Stimulated activated CD8-positive, alpha-beta memory T cell treated with anti-CD3 and anti-CD28 coated beads, Interleukin-4, amount 100 ng/mL, for 4 hours (primary cell): Measurements from ENCODE around the gene TENT4A.

Experiments used
- DNase-seq, 2 donors: peaks; one replicate each; pipeline ENCODE4 v3.0.0-alpha.2; 2020; ENCODE audit warnings: low read depth in 2 of 2, low spot score in 1 of 2

Gene TENT4A

DNA sequence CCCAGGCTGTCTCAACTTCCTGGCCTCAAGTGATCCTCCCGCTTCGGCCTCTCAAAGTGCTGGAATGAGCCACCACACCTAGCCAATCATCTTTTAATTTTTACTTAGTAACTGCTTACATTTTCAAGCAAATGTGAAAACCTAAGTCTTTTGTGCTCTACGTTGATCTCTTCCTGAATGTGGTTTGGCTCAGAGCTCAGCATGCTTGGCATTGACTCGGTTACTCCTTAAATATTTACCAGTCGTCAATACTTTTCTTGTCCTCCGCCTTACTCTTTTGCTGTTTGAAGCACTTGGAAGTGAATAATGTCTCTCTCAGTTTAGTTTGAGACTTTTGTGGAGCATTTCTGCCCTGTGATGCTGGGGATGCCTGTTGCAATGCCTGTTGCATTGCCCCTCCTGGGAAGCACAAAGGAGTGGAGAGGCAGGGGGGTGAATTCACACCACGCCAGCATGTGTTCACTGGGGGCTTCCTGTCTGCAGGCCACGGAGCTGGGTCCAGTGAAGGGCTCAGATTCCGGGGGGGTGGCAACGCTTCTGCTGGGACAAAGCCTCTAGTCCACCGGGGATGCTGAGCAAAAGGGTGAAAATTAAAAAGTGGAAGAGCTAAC, 13.1 kb upstream of the TENT4A start:
- no peak for DNase-seq

DNA sequence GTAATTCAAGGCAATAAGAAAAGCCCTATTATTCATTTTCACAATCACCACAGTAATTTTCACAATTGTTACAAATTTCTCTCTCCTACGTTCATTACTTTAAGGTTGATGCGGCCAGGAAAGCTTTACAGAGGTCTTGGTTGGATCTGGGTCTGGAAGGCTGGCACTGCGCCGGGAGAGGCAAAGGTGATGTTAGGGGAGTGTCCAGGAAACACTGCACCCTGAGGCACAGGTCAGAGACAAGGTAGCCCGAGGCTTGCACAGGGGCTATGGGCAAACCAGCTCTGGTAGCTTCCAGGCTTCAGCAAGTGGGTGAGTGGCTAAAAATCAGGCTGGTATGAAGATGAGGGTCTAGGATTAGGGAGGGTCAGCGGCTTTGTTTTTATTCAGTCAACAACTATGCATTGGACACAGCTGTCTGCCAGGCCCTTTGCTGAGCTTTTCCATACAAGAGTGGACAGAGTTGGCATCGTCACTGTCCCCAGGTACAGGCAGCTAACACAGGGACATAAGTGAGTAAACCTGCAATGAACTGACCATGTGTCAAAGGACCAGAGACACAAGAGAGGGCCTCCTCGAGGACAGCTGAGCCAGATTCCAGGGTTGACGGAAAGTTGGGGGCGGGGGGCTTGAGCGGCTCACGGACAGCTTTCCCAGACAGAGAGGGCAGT, 12.4 kb upstream of the TENT4A start:
- DNase-seq = no peak

DNA sequence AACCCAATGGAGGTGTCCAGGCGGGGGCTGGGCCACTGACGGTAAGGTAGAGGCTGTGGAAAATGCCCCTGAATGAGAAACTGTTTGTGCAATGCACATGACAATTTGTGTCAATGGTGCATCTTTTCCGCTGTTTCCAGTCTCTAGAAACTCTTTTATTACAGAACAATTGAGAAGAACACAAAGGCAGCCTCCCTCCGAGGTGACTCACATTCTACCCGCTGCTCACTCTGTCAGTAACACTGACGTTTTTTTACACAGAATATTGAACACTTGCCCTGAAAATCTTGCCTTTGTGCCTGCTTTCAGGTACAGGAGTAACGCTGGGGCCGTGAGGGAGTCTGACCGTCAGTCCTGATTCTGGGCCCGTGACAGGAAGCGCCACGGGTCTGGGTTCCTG, 11.7 kb upstream of the TENT4A start:
- DNase-seq = no peak

DNA sequence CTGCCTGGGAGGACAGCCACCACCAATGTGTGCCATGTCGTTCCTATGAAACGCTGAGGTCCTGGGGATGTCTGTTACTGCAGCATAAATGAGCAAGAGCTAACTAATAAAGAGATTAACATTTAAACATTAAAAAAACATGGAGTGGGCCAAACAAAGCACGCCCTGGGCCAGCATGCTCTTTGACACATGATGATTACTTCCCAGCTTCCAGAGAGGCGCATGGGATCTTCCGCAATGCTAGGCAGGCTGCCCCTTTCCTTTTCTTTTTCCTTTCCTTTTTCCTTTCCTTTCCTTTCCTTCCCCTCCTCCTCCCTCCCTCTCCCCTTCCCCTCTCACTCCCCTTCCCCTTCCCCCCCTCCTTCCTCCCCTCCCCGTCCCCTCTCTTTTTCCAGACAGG, 10.6 kb upstream of the TENT4A start:
- no peak for DNase-seq

DNA sequence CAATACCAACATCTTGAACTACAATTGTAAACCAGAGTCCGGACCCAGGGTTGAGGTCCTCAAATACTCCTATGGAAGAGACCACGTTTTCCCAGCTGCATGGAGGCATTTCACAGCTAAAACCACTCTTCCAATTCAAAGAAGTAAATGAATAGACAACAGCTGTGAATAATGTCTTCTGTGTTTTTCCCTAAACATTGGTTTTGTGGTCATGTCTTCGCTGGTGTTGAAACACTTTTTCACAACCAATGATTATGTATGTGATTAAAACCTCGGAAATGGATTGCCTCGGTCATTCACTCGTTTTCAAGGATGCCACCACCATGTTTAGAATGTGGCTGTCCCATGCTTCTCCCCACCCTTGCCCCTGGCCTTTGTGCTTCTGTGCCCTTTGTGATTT, 9.4 kb upstream of the TENT4A start:
- DNase-seq = no peak

DNA sequence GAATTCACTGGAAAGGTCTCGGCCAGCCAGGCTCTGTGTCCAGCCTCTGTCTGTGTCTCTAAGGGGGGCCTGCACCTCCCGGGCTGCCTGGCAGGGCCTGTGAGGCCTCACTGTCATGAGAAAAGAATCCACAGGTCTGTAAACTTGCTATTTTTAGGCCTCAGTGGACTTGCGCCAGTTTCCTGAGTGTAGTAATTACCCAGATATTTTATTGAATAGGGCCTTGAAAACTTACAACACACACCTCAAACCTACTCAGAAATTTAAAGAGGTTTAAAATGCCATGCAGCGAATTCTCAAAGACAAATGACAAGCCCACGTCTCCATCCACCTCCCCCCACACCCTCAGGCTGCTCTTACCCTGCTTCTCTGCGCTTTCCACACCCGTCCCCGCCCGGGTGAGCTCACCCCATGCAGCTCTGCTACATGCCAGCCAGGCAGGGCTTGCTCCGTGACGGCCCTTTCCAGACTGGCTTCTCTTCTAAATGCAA, 8.8 kb upstream of the TENT4A start:
- no peak for DNase-seq

DNA sequence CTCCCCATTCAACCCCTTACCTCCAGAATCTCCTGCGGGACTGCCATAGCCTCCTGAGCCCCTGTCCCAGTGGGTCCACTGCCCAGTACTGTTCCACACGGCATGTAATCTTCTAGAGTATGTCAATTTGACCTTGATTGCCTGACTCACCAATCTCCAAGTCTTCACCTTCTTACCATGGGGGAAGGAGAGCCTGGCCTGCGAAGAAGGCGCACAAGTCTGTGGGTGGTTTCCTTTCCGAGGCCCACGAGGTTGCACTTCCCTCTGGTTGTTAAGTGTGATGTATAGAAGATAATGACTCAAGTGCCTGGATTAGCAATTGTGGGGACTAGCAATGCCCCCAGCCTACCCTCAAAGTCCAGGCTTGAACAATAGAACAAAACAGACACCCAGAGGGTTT, 8.1 kb upstream of the TENT4A start:
- DNase-seq = no peak

DNA sequence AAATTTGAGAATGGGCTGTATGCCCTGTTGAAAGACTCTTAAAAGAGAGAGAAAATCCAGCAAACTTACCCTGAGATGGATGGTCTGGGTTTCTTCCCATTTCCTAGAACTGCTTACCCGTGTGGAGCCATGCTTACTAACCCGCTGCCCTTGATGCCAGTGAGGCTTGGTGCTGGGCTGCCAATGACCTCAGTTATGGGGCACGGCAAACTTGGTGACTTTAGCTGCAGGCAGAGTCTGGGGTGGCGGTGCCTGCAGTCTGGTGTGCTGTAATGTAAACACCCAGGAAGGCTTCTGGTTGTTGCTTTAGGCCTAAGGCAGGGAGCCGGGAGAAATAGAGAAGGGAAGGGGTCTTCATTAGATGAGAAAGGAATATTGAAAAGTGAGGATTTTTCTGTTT, 7.3 kb upstream of the TENT4A start:
- no peak for DNase-seq

DNA sequence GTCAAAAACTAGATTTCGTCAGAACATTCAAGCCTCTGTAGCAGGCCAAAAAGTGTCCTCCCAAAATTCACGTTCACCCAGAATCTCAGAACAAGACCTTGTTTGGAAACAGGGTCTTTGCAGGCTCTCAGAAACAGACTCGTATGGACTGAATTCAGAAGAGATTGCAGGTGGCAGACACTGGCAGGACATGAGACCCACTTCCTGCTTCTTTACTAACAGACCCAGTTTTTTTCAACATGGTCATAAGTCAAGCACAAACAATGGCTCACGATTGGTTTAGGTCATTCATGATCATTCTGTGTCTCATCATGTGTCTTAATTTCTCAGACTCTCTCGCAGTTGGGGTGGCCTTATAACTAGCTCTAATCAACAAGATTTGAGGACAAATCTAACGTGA, 5.4 kb upstream of the TENT4A start:
- no peak for DNase-seq

DNA sequence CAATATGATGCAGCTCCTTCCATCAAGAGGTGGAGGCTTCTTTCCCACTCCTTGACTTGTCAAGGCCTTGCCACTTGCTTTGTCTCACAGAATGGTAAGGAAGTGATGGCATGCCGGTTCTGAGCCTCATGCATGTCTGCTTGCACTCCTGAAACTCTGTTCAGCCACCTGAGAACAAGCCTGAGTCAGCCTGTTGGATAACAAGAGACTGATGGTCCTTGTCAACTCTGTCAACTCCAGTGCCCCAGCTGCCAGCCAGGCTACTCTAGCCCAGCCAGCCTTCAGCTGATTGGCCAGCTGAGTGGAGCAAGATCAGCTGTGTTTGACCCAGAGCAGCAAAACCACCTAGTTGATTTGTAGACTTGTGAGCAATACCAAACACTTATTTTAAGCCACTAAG, 4.4 kb upstream of the TENT4A start:
- no peak for DNase-seq

DNA sequence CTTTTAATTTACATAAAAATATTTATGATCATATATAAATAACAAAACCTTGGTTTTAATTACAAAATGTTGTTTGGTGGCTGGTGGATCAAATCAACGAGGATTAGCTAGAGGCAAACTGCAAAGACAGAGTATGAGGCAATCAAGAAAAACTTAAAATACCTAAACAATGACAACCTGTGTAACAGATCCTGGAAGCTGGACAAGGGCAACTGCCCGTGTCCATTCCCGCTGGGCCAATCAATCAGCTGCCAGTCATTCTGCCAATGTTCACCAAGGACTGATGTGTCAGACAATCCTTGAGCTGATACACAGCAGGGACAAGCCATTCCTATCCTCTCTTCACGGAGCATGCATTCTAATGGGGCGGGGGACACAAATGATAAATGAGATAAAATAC, 3.2 kb upstream of the TENT4A start:
- DNase-seq = no peak

DNA sequence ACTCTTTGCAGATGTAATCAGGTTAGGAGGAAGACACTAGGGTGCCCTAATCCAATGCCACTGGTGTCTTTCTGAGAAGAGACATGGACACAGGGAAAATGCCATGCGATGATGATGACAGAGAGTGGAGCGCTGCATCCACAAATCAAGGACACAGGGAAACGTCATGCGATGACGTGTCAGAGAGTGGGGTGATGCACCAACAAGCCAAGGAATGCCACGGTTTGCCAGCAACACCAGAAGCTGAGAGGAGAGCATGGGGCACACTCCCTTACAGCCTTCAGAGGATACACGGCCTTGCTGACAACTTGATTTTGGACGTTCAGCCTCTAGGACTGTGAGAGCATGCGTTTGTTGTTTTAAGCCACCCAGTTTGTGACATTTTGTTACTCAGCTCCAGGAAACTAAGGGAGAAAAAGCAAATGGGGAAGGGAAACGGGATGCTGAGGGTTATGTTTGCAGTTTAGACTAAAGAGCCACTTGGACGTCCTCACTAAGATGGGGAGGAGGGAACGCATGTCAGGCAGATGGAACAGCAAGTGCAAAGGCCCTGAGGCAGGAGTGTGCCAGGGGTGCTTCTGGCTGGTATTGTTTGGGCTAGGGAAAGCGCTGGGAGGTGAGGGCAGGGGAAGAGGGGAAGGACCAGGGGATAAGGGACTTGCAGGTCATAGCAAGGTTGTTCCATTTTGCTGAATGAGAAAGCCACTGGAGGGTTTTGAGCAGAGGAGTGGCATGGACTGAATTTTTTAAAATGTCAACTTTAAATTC, 2.5 kb upstream of the TENT4A start:
- DNase-seq = no peak

DNA sequence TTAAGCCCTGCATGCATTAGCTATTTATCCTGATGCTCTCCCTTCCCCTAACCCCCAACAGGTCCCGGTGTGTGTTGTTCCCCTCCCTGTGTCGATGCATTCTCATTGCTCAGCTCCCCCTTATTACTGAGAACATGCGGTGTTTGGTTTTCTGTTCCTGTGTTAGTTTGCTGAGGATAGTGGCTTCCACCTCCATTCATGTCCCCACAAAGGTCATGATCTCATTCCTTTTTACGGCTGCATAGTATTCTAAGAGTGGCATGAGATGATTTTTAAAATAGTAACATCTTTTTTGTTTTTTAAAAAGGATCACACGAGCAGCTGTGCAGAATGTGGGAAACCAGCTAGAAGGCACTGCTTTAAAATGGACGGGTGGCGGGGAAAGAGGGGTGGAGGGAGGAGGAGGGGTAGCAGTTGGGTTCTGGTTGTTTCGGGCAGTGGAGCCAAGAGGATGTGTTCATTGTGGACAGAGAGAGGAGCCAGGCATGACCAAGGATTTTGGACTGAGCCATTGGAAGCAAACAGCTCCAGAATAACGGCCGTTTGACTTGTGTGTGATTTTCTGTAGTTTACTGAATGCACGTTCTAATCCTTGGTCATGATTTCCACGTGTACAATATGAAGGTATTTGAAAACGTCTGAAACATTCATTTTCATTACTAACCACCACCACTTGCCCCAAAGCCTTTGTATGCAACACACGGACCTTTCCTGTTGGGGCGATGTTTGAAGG, 1.7 kb upstream of the TENT4A start:
- DNase-seq = no peak

DNA sequence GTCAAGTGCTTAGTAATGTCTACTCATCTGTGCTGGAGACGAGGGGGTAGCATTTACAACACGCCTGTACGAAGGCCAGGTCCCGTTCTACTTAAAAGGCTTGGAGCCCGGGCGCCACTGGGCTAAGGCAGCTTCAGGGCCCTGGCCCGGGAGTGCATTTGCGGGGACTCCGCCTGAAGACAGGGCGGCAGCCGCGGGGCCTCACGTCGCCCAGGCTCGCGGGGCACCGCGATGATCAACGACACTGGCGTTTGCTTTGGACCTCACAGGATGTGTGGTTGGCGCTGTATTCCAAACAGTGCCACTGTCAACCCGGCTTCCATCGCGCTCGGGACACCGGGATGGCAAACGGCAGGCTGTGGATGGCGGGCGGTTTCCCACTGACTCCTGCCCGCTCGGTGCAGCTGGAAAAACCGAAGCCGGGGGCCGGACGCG, 1.1 kb upstream of the TENT4A start:
- DNase-seq = peak in 1 of 2 donors; percentile 24

DNA sequence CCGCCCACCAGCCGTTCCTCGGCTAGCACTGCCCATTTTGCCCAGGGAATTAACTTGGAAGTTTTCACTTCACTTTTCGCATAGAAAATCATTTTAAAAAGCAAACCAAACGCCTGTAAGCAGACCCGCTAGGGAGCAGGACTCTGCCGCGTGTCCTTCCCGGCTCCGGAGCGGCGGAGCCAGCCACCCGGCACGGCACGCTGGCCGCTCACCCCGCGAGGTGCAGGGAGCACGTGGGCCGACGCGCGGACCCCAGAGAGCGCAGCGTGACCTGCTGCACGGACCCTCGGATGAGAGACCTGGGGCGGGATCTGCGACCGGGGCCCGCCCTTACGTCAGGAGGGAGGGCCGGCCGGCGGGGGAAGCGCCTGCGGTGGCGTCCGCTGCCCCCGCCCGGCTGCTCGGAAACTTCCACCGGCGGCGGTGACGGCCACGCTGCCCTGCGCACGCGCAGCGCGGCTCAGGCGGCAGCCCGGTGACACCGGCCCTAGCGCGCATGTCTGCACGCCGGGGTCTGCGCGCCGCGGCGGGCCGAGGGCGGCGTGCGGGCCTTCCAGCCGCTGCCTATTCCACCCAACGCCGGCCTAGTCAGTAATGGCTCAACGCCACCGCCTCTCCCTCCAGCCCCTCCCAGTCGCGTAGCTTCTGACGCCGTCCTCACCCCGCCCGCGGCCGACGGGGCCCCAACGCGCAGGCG, 507 bp upstream of the TENT4A start:
- peak; percentile 92 to 93 for DNase-seq

DNA sequence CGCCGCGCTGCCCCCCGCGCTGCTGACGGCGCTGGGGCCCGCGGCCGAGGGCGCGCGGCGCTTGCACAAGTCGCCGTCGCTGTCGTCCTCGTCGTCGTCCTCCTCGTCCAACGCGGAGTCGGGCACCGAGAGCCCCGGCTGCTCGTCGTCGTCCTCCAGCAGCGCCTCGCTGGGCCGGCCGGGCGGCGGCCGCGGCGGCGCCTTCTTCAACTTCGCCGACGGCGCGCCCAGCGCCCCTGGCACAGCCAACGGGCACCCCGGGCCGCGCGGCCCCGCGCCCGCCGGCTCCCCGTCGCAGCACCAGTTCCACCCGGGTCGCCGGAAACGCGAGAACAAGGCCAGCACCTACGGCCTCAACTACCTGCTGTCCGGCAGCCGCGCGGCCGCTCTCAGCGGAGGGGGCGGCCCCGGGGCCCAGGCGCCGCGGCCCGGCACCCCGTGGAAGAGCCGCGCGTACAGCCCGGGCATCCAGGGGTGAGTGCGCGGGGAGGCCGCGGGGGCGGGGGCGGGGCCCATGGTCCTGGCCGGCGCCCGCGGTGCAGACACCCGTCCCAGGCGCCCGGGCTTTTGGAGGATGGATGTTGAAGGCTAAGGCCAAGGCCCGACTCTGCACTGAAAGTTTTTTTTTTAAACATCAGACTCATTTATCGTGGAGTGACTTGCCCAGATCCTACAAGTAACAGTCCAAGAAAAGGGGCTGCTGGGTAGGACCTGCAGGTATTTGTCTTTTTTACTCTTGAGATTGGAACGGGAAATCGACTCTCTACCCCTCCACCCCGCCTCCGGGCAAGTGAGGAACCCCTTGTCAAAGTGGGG, 1.2 kb downstream of the TENT4A start:
- DNase-seq = no peak

DNA sequence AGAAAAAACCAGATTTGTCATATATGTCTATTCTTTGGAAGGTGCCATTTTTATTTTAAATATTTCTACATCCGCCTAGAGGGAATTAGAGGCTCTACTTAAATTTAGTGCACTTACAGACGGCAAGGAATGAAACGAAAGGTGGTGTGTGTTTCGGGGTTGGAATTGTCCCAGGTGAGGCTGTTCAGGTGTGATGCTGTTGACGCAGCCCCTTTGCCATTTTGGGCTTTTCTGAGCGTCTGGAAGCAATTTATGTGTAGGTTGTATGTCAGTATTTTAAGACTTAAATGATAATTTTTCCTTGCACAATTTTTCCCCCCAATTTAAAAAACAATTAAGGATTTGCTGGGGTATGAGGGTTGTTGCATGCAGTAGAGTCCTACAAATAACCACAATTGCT, 2.0 kb downstream of the TENT4A start:
- DNase-seq = no peak

DNA sequence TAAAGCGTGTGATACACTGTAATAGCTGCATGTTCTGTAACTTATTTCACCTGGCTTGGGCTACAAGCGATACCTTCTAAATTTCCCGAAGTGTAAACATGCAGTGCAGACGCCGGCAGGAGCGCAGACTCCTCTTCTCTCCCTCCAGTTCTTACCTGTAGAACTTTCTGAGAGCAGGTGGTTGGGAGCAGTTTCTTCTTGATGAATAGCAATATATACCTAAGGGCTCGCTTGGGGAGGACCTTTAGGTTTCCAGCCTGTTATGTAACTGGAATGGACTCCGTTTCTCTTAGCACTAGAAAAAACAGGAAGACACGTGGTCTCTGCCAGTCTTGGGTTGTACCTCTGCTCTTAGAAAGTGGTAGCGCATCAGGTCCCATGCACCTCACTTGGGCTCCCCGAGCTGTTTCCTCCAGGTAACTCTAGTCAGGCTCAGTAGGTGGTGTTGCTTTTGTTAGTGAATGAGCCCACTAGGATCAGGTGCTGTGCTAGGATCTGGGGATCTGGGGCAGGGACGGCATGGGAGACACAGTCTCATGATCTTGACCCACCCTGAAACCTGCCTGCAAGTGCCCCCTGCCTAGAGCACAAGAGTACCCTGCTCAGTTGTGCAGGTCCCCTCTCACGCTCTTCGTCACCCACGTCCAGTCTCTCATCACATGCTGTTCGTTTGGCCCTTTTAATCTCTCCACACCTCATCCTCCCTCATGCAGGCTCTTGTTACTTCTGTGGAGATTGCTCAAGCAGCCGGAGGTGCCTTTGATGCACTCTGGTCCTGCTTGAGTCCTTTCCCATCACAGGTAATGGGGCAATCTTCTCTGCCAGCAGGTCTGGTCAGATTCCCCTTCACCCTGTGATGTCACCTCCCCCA, 2.8 kb downstream of the TENT4A start:
- DNase-seq = no peak

DNA sequence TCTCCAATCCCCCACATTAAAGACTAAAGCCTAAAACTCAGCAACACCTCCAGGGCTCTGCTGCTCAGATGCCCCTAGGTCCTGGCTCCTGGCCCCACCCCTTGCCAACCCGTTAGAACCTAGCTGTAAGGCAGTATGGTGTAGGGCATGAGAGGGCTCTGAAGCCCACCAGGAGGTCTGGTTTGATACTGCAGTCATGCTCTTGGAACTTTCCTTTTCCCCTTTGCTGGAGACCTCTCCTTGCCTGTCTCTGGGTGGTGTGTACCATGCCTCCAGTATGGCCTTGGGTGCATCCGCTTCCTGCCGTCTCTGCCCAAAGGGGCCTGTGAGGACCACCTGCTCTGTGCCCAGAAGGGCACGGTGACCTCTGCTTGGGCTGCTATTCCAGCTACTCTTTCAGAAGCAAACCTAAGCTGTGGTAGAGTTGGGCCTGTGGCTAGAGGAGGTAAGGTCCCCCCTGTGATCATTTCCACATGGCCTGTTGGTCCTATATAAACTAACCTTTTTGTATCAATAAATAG, 3.5 kb downstream of the TENT4A start:
- no peak for DNase-seq
